GM21526 (cell line): ENCODE results near the gene HLX.

Experiments
- ATAC-seq: cut with Tn5 transposase; IDR thresholded peaks from one replicate; pipeline ENCODE4 v1.9.1; 2021; ENCODE audit warnings: moderate library complexity; ENCODE audit not compliant: unreplicated experiment, low FRiP score

HLX gene, protein sequence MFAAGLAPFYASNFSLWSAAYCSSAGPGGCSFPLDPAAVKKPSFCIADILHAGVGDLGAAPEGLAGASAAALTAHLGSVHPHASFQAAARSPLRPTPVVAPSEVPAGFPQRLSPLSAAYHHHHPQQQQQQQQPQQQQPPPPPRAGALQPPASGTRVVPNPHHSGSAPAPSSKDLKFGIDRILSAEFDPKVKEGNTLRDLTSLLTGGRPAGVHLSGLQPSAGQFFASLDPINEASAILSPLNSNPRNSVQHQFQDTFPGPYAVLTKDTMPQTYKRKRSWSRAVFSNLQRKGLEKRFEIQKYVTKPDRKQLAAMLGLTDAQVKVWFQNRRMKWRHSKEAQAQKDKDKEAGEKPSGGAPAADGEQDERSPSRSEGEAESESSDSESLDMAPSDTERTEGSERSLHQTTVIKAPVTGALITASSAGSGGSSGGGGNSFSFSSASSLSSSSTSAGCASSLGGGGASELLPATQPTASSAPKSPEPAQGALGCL

DNA sequence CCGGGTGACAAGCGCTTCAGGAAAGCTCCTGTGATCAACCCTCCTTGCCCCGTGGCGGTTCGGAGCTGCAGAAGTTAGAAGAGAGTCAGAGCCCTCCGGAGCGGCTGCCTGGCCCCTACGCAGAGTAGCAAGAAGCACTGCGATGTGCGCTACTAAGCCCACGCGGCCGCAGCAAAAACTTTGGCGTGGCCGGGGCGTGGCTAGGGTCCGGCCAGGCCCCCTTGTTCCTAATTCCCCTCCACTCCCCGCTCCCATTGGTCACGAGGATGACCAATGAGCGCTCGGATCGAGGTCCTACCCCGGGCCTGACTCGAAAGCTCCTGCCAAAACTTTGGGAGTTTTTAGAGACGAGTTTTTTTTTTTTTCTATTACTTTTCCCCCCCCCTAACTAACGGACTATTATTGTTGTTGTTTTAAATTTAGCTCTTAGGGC lies at the start of gene HLX:
Gene HLX, plus strand, starts transcription at position 368 of the 433 bp plus-strand sequence. CDS start 415 bp downstream, outside the sequence.
- peak; percentile 60 for ATAC-seq

DNA sequence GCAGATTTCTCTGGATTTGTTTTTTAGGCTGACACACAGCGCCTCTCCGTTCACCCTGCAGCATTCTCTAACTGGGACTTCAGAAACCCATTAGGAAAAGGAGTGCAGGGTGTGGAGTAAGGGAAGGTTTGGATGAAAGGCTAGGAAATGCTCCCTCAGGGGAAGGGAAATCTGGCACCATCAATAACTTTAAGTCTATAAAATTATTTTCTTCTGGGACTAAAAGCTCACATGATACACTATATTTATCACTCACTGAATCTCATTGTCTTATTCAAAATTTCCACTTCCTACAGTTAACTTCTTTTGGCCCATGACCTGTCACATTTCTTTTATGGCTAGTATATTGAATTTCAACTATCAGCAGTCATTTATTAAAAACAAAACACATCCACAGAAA lies 45.8 kb upstream of the HLX start:
- ATAC-seq: no peak

DNA sequence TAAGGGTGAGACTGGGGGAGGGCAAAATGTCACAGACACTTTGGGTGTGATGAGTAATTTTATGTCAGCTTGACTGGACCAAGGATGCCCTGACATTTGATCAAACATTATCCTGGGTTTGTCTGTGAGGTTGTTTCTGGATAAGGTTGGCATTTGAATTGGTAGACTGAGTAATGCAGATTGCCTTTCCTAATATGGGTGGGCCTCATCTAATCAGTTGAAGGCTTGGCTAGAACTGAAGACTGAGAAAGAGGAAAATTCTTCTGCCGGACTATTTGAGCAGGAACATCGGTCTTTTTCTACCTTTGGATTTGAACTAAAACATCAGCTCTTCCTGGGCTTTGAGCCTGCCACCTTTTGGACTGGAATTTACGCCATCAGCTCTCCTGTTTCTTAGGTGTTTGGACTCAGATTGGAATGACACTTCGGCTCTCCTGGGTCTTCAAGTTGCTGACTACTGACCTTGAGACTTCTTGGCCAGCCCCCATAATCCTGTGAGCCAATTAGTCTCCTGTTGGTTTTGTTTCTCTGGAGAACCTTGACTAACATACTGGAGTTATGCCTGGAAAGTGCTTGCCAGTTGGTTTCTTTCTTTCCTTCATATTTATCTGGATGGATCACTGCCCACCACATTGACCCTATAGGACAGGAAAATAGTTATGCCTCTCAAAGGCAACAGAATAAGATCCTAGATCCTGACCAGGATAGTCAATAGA lies 44.9 kb upstream of the HLX start:
- no peak for ATAC-seq

DNA sequence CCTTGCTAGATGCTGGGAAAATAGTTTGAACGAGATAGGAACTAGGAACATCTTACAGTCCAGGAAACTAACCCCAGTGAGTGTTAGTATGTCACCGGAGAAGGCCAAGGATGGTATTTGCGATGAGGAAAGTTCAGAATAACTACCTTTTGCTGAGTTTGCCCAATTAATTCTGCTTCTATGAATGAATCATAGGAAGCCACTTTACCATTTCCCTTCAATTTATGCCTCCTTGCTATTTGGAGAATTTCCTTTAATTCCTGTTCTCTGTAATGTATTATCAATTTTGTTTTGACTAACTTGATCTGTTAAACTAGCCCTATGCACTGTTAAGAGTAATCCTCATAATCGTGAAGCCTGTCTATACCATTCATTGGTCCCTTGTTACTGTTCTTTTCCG lies 40.7 kb upstream of the HLX start:
- ATAC-seq: no peak

DNA sequence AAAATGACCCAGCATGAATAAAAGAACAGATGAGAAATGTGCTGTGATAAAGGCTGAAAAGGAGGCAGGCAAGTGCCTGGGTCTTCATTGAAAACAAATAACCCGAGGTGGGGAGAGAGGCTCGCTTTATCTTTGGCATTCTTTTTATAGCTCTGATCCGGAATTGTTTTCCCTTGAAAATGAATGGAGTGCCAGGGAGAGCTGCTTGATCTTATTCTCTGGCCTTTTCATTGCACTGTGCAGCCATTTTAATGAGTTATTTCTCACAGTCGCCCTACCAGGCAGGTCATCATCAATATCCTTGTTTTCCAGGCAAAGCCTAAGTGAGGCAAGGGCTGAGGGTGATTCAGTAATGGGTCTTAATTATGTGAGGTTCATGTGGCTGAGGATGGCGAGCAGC lies 39.8 kb upstream of the HLX start:
- ATAC-seq: no peak

DNA sequence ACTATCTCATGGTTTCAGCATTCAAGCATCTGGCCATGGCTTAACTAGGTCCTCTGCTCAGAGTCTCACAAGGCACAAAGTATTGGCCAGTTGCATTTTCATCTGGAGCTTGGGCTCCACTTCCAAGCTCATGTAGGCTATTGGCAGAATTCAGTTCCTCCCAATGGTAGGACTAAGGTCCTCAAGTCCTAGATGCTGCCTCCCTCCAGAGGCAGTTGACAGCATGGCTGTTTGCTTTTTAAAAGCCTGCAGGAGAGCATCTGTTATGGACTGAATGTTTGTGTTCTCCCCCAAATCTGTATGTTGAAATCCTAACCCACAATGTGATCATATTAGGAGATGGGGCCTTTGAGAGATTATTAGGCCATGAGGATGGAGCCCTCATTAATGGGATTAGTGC lies 38.0 kb upstream of the HLX start:
- ATAC-seq: no peak

DNA sequence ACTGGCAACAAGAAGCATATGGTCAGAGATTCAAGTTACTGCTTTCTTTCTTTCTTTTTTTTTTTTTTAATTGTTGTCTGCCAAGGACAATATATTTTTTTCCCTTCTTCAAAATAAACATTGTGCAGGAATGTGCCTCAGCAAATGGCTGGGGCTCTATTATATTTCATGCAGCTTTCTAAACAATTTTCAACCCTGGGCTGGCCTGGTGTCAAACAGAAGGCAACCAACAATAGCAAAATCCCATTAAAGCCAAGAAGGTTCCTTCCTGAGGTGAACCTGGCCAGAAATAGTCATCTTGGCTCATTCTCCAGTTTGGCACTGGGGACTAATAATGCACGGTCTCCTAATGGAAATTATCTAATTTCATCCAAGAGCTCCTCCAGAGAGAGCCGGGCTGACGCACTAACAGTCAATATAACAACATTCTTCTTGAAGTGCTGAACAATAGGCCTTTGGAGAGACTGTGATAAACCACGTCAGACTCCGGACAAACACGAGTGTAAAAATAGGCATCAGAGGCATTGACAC lies 35.7 kb upstream of the HLX start:
- no peak for ATAC-seq

DNA sequence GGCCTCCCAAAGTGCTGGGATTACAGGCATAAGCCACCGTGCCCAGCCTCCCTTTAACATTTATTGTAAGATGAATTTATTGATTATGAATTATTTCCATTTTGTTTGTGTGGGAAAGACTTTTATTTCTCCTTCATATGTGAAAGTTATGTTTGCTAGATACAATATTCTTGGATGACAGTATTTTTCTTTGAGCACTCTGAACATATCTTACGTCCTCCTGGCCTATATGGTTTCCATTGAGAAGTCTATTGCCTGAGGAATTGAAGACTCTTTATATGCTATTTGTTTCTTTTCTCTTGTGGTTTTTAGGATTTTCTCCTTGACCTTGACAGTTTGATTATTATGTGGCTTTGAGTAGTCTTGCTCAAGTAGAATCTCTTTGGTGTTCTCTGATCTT lies 26.8 kb upstream of the HLX start:
- ATAC-seq: no peak

DNA sequence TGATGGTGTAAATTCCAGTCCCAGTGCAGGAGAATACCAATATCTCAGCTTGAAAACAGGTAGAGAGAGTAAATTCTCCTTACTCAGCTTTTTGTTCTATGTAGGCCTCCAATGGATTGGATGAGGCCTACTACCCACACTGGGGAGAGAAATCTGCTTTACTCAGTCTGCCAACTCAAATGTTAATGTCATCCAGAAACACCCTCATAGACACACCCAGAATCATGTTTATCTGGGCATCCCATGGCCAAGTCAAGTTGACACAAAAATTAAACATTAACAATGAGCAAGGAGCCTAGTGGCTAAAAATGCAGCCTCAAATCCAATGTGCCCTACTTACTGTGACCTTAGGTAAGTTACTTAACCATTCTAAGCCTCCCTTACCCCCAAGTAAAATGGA lies 6.9 kb upstream of the HLX start:
- no peak for ATAC-seq

DNA sequence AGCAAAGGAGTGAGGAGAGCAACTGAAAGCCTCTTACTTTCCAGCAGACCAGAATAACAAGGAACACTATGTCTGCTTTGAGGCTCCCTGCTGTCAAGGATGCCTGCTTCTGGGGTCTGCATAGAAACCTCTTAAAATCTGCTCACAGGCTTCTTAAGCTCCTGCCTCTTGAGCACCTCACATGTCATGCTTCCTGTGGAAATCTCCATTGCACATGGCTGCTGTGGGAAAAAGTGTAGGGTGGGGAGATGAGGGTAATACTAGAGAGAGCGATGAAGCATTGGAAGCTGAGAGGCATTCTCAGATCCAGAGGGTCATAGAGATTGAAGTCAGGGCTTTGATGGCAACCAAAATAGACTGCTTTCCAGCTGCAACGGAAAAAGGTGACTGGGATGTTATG lies 6.2 kb upstream of the HLX start:
- ATAC-seq: no peak

DNA sequence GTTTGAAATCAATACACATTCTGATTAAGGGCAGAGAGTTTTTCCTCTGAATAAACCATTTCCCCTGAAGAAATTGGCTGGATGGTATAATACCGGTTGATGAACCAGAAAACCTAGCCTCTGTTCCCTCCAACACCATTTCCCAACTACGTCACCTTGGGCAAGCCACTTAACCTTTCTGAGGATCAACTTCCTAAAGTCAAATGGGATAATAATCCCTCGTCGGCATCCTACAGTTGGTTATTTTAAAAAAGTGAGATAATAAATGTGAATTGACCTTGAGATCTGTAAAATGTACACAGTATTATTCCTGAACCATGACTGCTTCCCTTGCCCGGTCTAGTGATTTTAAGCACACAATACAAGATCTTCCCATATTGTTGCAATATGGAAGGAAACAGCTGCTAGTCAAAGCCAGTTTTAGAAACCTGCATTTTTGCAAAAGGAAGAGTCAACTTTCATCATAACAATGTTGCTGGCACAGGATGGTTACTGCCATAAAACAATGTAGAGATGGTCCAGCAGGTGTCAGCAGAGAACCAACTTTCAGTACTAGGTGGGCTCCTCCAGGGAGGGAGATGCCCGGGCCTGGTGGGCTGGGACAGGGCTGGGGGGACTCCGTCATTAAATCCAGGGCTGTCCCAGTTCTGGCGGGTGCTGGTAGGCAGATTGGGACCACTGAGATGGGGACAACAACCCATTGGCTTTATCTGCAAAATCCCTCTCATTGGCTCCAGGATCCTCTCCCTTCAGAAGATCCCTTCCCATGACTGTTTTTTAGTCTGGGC lies 5.2 kb upstream of the HLX start:
- peak; percentile 41 for ATAC-seq

DNA sequence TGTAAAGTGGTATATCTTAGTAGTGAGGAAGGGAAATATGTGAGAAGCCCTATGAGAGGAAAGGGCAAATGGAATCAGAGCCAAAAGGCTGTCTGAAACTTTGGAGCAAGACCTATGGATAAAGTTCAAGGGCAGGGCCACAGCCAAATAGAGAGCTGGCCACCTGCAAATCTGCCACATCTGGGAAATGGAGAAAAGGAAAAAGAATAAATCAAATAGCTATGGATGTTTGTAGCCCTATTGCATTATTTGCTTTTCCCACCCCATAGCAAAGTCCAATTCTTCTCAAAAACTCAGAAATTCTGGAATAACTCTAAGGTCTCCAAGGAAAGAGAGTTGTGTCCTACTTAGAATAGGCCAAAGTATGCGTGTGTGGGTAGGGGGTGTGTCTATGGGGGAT lies 4.0 kb upstream of the HLX start:
- no peak for ATAC-seq

DNA sequence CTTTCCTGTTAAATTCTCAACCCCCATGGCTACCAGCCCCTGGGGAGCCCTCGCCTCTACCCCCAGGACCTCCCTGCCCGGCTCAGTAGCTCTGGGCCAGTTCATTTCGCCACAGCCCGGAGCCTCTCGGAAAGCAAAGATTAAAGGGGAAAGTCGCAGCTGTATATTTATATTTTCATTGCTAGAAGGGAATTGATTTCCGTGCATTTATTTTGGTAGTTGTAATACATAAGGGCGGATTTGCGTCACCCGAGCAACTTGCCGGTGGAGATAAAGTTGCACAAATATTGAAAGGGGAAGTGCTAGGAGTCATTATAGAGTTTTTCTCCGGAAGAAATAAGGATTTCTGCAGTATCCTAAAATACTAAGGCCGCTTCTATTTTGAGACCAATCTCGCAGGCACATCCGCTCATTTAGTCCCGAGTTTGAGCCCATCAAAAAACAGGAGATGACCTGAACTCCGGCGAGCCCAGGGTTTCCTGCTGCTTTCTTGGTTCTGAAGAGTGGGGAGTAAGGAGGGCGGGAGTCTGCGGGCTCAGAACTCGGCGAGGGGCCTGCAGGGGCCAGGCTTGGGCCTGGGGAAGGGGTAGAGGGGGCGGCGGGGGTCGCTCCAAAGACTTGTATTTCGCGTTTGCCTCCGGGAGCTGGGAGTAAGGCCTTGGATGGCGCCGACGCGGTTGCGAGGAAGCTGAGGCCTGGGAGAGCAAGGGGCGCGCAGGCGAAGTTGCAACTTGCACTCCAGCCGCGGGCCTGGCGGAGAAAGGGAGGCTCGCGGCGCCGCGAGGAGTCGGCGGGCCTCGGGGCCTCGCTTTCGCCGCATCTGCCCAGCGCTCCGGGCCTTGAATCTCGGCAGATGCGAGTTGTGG lies 2.5 kb upstream of the HLX start:
- no peak for ATAC-seq

DNA sequence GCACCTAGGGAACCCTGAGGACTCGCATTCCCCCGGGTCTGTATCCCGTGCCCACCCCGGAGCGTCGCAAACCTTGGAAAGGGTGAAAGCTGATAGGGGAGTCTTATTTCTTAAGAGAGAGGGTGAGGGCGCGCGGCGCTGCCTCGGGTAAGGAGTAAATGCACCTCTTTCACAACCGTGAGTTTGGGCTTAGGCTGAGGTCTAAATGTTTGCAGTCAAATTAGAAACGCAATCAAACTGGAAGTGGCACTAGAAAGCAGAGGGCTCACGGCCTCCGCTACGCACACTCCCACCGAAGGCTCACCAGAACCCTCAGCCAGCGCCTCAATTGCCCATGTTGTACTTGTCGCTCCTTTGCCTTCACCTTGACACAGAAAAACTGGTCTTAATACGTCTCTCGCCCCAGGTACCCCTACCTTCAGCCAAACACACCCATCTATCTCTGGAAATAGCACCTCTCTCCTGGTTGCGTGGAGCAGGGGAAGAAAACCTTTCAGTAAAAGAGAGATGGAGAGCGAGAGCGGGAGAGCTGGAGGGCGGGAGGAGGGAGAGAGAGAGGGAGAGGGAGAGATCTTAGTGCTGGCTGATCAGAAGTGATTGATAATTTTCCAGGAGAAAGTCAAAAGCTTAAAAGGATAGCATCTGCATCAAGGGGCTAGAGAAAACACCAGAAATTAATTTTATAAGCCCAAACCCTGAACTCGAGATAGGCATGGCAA lies 1.7 kb upstream of the HLX start:
- no peak for ATAC-seq

DNA sequence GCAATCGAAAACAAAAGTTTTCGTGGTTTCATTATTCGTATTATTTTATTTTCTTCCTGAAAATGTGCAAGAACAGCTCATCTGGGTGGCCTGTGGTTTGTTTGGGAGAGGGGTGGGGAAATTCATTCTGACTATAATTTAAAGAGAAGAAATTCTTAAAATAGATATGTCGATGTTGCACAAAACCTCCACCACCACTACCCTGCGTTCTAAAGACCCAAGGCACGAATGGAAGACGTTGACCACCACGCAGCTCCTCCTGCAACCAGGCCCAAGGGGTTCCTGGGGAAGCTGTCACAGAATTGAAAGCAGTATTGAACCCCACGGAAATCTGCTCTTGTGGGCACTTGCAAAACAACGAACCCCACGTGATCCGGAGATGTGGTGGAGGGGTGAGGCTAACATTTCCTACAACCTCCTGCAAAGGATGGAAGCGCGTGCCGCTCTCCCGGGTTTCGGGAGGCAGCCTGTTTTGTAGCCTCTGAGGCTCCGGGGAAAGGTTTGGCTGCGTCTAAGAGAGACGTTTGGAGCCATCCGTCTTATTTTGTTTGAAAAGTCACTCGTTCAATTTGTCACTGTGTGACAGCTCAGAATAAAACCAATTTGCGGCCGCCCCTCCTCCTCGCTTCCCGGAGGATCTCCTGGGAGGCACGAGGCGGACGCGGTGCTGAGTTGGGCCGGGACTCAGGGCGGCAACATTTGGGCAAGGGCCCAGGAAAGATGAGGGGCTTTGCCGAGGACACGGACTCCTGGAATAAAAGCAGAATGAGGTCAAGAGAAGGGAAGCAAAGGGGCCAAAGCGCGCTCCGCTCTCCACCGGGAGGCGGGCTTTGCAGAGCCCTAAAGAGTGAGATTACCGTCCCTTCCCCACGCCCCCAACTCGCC lies 810 bp upstream of the HLX start:
- no peak for ATAC-seq

DNA sequence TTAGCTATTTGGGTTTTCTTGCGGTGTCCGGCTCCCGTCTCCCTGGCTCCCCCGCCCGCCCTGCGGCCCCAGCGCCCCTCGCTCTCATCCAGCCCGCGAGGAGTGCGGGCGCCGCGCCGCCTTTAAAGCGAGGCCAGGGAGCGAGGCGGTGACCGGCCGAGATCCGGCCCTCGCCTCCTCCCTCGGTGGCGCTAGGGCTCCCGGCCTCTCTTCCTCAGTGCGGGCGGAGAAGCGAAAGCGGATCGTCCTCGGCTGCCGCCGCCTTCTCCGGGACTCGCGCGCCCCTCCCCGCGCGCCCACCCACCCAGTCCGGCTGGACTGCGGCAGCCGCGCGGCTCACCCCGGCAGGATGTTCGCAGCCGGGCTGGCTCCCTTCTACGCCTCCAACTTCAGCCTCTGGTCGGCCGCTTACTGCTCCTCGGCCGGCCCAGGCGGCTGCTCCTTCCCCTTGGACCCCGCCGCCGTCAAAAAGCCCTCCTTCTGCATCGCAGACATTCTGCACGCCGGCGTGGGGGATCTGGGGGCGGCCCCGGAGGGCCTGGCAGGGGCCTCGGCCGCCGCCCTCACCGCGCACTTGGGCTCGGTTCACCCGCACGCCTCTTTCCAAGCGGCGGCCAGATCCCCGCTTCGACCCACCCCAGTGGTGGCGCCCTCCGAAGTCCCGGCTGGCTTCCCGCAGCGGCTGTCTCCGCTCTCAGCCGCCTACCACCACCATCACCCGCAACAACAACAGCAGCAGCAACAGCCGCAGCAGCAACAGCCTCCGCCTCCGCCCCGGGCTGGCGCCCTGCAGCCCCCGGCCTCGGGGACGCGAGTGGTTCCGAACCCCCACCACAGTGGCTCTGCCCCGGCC lies 492 bp downstream of the HLX start:
- ATAC-seq: peak; percentile 41

DNA sequence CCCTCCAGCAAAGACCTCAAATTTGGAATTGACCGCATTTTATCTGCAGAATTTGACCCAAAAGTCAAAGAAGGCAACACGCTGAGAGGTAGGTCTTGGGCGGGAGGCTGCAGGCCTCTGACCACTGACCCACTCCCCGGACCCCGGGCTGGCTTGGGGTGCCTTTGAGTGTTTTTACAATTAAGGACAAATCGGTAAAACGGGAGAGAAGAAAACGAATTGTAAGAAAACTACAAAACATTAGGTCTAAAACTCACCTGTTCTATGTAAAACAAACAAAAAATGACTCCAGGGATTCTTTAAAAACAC lies 1.1 kb downstream of the HLX start:
- no peak for ATAC-seq
